GM23338 (cell line): ENCODE measurements around the gene RRP8.

Experiments used
- CTCF ChIP-seq, 2 experiments: fragments of 200-600 bp in 1 of 2; sonication (generic) in 1 of 2; conservative IDR thresholded peaks; 2 replicates each; pipeline versions ENCODE4 v1.5.1 to v1.6.1; 2016 to 2017; ENCODE audit warnings: antibody characterized with exemption in 2 of 2, low read depth in 2 of 2, mild to moderate bottlenecking in 2 of 2, moderate library complexity in 1 of 2
- ETS1 ChIP-seq: IDR thresholded peaks from 2 replicates; pipeline ENCODE4 v1.6.1; 2016; ENCODE audit warnings: antibody characterized with exemption
- EZH2 ChIP-seq: fragments of 200-600 bp; sonication (generic); IDR thresholded peaks from one replicate; pipeline ENCODE4 v1.8.0; 2017; ENCODE audit warnings: antibody characterized with exemption, mild to moderate bottlenecking, low read depth; ENCODE audit not compliant: unreplicated experiment
- EZH2phosphoT487 ChIP-seq: fragments of 200-600 bp; sonication (generic); IDR thresholded peaks from one replicate; pipeline ENCODE4 v1.8.1; 2018; ENCODE audit warnings: antibody characterized with exemption; ENCODE audit not compliant: unreplicated experiment
- JUNB ChIP-seq: IDR thresholded peaks from one replicate; pipeline ENCODE4 v1.6.1; 2016; ENCODE audit warnings: antibody characterized with exemption; ENCODE audit not compliant: unreplicated experiment
- NANOG ChIP-seq: IDR thresholded peaks from 2 replicates; pipeline ENCODE4 v1.6.1; 2016; ENCODE audit warnings: antibody characterized with exemption, borderline replicate concordance
- POLR2AphosphoS5 ChIP-seq: IDR thresholded peaks from 2 replicates; pipeline ENCODE4 v1.6.1; 2016; ENCODE audit warnings: antibody characterized with exemption, low read depth
- ZNF114 ChIP-seq: fragments of 250-450 bp; sonication (Bioruptor Pico); IDR thresholded peaks from 2 replicates; pipeline ENCODE4 v1.5.0; 2020; ENCODE audit warnings: mild to moderate bottlenecking, moderate library complexity

- TF ChIP-seq CTCF (conservative IDR thresholded peaks at IDR 0.05; ENCODE audit: low read depth in 2 of 2) (no peak), ZNF114 (CRISPR knock-in tag) (no peak), JUNB (no peak), NANOG (no peak), EZH2phosphoT487 (no peak), EZH2 (no peak), POLR2AphosphoS5 (no peak), ETS1 (no peak)
Observed at GRCh38 chr11:6557761-6558674, 45.4 kb downstream of the RRP8 start.
